PFSK-1 (cell line): ENCODE data around the gene NOP58.

ENCODE experiments used
- FOXP2 ChIP-seq: optimal IDR thresholded peaks from 2 replicates; pipeline ENCODE3; 2011; ENCODE audit warnings: borderline replicate concordance, control low read depth, inconsistent platforms; ENCODE audit not compliant: insufficient read depth; ENCODE audit errors: extremely low read length, extremely low read depth
- POLR2AphosphoS5 ChIP-seq: IDR thresholded peaks from 2 replicates; pipeline ENCODE4 v1.6.1; 2012; ENCODE audit warnings: low read depth, mild to moderate bottlenecking, control low read depth, low read length, moderate library complexity
- SIN3A ChIP-seq: IDR thresholded peaks from 2 replicates; pipeline ENCODE4 v1.6.1; 2012; ENCODE audit warnings: mild to moderate bottlenecking, low read length, moderate library complexity, borderline replicate concordance; ENCODE audit not compliant: insufficient read depth
- TAF1 ChIP-seq: IDR thresholded peaks from 2 replicates; pipeline ENCODE4 v1.6.1; 2012; ENCODE audit warnings: low read length, control low read depth, borderline replicate concordance; ENCODE audit not compliant: insufficient read depth
- TF ChIP-seq, protein P1 (sequence below), 2 experiments: IDR thresholded peaks; 2 replicates each; pipeline versions ENCODE4 v1.6.1 to v1.8.0; 2011 to 2012; ENCODE audit warnings: low read depth in 2 of 2, low read length in 2 of 2, control low read depth in 1 of 2, inconsistent platforms in 1 of 2, mild to moderate bottlenecking in 1 of 2, moderate library complexity in 1 of 2; ENCODE audit not compliant: insufficient read depth in 1 of 2

Gene NOP58

DNA sequence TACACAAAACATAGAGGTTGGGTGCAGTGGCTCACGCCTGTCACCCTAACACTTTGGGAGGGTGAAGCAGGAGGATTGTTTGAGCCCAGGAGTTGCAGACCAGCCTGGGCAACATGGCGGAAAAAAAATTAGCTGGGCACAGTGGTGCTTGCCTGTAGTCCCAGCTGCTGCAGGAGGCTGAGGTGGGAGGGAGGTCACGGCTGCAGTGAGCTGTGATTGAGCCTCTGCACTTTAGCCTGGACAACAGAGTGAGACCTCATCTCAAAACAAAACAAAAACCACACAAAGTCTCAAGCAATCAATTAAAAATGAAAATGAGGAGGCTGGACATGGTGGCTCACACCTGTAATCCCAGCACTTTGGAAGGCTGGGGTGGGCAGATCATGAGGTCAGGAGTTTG lies 4.9 kb downstream of the NOP58 start:
- TF ChIP-seq, protein P1, sequence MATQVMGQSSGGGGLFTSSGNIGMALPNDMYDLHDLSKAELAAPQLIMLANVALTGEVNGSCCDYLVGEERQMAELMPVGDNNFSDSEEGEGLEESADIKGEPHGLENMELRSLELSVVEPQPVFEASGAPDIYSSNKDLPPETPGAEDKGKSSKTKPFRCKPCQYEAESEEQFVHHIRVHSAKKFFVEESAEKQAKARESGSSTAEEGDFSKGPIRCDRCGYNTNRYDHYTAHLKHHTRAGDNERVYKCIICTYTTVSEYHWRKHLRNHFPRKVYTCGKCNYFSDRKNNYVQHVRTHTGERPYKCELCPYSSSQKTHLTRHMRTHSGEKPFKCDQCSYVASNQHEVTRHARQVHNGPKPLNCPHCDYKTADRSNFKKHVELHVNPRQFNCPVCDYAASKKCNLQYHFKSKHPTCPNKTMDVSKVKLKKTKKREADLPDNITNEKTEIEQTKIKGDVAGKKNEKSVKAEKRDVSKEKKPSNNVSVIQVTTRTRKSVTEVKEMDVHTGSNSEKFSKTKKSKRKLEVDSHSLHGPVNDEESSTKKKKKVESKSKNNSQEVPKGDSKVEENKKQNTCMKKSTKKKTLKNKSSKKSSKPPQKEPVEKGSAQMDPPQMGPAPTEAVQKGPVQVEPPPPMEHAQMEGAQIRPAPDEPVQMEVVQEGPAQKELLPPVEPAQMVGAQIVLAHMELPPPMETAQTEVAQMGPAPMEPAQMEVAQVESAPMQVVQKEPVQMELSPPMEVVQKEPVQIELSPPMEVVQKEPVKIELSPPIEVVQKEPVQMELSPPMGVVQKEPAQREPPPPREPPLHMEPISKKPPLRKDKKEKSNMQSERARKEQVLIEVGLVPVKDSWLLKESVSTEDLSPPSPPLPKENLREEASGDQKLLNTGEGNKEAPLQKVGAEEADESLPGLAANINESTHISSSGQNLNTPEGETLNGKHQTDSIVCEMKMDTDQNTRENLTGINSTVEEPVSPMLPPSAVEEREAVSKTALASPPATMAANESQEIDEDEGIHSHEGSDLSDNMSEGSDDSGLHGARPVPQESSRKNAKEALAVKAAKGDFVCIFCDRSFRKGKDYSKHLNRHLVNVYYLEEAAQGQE (IDR thresholded peaks at IDR 0.05; ENCODE audit: insufficient read depth in 1 of 2, low read depth in 2 of 2, low read length in 2 of 2) = no peak
- TF ChIP-seq TAF1 (no peak), SIN3A (no peak), FOXP2 (no peak), POLR2AphosphoS5 (no peak)

DNA sequence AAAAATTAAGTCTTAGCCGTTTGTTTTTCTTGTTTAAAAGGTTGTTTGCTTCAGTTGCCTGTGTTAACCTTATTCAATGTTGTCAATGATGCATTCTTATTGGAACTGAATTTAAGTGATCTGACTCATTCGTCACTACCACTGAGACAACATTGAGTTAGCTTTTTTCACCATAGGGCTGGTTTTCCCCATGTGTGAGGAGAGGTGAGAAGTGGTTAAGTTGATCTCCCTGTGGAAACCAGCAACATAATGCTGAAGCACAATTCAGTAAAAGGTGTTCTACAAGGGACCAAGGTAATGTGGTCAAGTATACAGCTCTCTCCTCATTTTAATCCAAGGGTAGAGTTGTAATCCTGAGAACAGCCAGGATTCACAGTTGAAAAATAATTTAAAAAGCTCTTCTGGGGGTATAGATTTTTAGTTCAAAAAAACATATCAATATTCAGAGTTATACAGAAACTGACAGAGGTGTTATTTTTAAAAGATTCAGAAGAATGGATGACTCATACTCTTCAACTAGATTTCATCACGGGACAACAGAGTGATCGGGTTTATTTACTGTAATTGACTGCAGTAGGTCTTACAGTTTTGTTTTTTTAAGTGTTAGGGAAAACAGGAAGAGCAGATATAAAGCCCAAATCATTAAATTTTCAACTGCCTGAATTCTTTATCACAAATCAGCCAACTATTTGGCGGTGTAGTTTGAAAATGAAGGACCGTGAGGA lies 12.6 kb downstream of the NOP58 start:
- TF ChIP-seq POLR2AphosphoS5 = no peak; the same call in 1 of the 2 replicates
- TF ChIP-seq FOXP2 = no peak
- TF ChIP-seq, protein P1 (IDR thresholded peaks at IDR 0.05; ENCODE audit: insufficient read depth in 1 of 2, low read depth in 2 of 2, low read length in 2 of 2) = no peak
- no peak for TF ChIP-seq TAF1
- no peak for TF ChIP-seq SIN3A

DNA sequence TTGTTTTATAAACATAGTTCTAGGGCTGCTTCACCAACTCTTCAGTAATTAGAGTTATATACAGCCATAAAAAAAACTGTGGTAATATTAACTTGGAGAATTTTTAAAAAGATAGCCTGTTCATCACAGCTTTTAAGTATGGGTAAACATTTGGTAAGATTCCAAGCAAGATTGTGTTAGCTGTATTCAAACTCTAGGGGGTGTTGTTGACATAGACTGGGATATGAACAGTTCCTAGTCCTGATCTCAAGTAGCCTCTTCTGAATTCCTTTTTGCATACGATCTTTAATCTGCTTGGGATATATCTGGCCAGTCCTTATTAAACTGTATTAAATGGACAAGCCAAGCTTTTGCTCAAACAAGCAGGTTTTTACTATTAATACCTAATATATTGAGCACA lies 13.4 kb downstream of the NOP58 start:
- TF ChIP-seq, protein P1 (IDR thresholded peaks at IDR 0.05; ENCODE audit: insufficient read depth in 1 of 2, low read depth in 2 of 2, low read length in 2 of 2) = peak; percentile 12 to 56; a peak in 1 of 4 replicates
- no peak for TF ChIP-seq POLR2AphosphoS5

DNA sequence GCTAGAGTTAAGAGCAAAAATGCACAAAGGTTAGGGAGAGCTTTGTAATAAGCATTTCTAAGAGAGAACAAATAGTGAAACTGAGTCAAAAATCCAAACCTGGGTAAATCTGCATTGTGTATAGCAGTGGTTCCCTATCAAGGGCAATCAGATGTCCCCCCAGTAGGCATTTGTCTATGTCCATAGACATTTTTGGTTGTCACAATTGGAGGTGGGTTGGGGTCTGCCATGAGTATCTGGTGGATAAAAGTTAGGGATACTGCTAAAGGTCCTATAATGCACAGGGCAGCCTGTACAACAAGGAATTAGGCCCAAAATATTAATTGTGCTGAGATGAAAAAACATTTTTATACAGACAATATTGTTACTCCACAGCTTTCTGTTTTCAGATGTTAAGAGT lies 21.0 kb downstream of the NOP58 start:
- no peak for TF ChIP-seq SIN3A
- no peak for TF ChIP-seq POLR2AphosphoS5
- TF ChIP-seq, protein P1 (IDR thresholded peaks at IDR 0.05; ENCODE audit: insufficient read depth in 1 of 2, low read depth in 2 of 2, low read length in 2 of 2) = no peak
- TF ChIP-seq FOXP2 = no peak
- TF ChIP-seq TAF1 = no peak
